HT1080 (cell line): ENCODE data around the gene RIT2. TPM values are rescaled to one million over a fixed set of nuclear protein-coding genes. Genes with fewer than 3 reads are reported as not detected.
A peak's percentile ranks its signal among the peaks of the same experiment; 100 is the strongest.
"Not testable (repeated sequence)": the region's sequence is repeated elsewhere in the genome, so short reads cannot be mapped to it uniquely, and the experiment has no call there.

ENCODE experiments used
- DNase-seq: peaks from one replicate; pipeline ENCODE4 v3.0.0-alpha.2; 2015; ENCODE audit warnings: low read depth
- total RNA-seq: library from RNA; depleted of rRNA; stranded (reverse); fragments of >200 nt; shearing (Covaris generic); gene quantifications from 2 replicates; pipeline ENCODE4 v1.2.3, GENCODE V29; 2014

The RIT2 gene
- total RNA-seq, 1 experiment from 2014 or later = not detected

DNA sequence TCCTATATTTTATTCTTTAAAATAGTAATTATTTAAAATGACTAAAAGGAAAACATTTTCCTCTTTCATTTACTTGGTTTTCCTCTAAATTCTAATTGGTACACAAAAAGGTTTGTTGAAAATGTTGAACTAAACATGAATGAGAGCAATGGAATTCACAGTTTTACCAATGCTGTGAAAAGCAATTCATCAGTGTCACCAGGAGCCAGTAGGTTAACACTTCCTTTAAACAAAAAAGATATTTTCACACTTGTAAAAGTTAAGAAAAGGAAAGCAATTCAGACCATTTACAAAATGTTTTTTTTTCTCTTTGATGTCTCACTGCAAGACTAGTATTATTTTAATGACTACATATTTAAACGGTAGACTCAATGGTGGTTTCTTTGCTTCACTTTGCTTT is 341.6 kb downstream of the RIT2 start:
- DNase-seq = no peak

GRCh38 chr18:42771936-42772335 is 343.5 kb downstream of the RIT2 start:
- no peak for DNase-seq

GRCh38 chr18:42765302-42765701 is 350.2 kb downstream of the RIT2 start:
- no peak for DNase-seq

DNA sequence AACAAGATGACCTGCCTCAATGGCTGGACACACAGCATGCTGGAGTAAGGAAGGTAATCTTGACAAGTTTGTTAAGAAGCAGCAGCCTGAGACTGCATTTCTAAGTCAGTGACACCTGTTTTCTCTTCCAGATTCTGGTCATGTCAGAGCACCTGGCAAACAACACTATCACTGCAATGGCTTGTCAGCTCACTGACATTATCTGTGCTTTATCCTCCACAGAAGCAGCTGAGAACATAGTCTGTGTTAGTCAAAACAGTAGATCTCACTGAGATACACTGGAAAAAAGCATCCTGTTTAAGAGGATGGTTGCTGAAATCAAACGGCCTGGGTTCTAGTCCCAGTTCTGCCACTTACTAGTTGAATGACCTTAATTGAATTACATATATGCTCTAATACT is 355.2 kb downstream of the RIT2 start:
- no peak for DNase-seq

GRCh38 chr18:42758852-42759251 is 356.6 kb downstream of the RIT2 start:
- DNase-seq = no peak

- DNase-seq = no peak
Observed at GRCh38 chr18:42756214-42756613, 359.3 kb downstream of the RIT2 start.

DNA sequence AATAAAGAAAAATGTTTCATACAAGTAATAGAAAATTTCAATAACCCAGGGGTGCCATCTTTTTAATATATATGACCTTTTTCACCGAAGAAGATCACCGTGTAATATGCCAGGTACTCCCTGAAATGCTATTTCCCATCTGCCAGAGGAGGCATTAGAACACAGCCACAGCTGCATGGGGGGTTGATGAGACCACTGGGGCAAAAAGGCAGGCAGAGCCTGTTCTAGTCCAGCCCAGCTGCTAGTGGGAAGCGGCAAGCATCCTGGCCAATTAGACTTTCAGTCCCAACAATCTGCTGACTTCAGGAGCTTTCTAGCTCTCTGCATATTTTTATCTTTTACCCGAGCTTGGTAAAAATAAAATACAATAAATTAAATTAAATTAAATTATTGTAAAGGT is 362.6 kb downstream of the RIT2 start:
- no peak for DNase-seq

GRCh38 chr18:42746794-42747193 is 368.7 kb downstream of the RIT2 start:
- DNase-seq = no peak

GRCh38 chr18:42745931-42746330 is 369.6 kb downstream of the RIT2 start:
- no peak for DNase-seq

DNA sequence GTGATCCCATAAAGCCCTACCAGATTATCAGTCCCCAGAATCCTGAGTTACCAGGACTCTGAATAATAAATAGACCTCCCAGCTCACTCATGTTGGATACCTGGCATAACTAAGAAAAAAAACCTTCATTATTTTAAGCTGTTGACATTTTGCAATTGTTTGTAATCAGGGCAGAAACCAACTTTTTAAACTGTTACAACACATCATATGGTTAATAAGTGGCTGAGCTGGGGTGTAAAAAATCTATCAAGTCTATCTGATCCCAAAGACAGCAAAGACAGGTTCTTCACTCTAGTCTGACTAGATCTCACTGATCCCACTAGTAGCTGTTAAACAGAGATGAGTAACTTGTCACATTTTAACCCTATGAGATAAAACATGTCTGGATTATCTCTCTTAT is 370.3 kb downstream of the RIT2 start:
- DNase-seq = no peak

DNA sequence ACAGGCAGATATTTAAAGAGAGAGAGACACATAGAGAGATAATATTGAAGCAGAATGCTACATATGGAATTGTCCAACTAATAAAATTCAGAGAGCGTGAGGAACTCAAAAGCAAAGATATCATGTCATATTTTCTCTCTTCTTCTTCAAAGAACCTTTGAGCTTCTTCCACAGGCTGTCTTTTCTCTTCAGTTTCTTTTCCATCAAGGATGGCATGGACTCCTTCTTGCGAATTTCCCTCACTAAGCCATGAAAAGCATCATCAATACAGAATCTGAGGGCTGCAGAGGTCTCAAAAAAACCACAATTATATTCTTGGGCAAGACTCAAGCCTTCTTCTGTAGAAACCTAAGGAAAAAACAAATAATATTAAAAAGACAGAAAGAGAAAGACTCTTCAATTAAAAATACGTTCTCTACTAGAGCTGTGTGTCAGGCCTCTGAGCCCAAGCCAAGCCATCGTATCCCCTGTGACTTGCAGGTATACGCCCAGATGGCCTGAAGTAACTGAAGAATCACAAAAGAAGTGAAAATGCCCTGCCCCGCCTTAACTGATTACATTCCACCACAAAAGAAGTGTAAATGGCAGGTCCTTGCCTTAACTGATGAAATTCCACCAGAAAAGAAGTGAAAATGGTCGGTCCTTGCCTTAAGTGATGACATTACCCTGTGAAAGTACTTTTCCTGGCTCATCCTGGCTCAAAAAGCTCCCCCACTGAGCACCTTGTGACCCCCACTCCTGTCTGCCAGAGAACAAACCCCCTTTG is 371.9 kb downstream of the RIT2 start:
- no peak for DNase-seq

DNA sequence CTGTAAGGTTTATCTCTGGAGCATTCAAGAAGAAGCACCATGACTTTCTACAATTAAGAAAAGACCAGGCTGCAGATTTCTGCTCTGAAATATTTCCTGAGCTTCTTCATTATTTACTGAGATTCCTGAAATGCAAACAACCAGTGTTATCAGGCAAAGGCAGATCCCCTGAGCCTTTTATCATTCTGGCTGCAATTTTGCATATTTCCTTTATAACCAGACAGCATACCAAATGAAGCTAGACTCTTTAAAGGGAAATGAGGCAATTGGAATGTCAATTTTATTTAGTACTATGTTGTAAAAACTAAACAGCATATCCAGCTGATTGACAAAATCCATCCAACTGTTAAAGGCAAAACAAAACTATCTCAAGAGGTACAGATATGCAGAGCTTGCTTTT is 372.5 kb downstream of the RIT2 start:
- no peak for DNase-seq

- DNase-seq = no peak
Observed at GRCh38 chr18:42742474-42742873, 373.0 kb downstream of the RIT2 start.

- not testable (repeated sequence) for DNase-seq
Observed at GRCh38 chr18:42741805-42742347, 373.6 kb downstream of the RIT2 start.

- DNase-seq = not testable (repeated sequence)
Observed at GRCh38 chr18:42741299-42741698, 374.2 kb downstream of the RIT2 start.

GRCh38 chr18:42736074-42736473 is 379.4 kb downstream of the RIT2 start:
- no peak for DNase-seq

- no peak for DNase-seq
Observed at GRCh38 chr18:42734520-42734919, 381.0 kb downstream of the RIT2 start.

DNA sequence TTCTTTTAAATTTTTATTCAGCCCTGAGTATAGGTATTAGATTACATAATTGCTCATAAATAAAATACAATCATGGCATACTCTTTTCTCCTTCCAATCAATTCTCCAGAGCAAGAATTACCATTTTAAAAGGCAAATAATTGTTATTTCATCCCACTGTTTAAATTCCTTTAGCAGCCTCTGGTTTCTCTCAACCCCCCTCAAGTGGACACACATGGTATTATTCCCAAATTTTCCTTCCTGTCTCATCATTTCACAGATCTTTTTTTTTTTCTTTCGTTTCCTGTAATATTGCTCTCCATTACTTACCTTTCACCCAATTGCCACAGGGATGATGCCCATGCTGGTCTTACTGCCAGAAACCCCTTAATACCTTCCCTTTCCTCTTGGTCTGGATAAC is 385.2 kb downstream of the RIT2 start:
- DNase-seq = no peak

DNA sequence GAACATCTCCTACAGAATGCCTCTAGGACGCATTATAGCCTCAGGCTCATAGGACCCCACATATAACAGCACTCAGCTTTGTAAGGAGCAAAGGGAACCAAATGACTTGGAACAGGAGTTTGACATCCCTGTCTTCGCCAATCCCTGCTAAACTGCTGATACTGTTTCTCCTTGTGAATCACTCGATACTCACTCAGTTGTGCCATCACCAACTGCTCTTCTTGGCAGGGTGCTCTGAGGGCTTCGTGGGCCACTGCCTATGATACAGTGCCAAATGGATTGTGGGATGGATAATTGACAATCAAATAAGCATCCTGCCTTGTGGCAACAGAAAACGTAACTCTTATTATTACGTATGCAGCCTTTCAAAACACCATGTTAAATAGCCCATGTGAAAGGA is 396.3 kb downstream of the RIT2 start:
- DNase-seq = no peak

DNA sequence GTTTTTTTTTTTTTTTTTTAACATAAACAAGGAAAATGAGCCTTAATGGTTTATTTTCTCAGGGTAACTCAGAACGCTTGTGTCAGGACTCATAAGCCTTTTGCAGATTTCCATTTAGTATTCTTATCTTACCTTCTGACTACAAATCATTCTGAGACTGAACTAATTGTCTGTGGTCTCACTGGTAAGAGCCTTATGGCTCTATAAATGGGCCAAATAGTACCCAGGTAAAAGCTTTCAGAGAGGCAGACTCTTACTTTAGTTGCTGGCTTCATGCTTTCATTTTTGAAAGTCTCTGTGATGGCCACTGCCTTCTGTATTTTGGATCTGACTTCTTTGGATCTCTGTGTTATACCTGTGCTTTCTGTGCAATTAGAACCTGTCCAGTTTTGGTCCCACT is 403.4 kb downstream of the RIT2 start:
- DNase-seq = no peak

GRCh38 chr18:42707080-42707479 is 408.4 kb downstream of the RIT2 start:
- DNase-seq = no peak

GRCh38 chr18:42706618-42707017 is 408.9 kb downstream of the RIT2 start:
- peak; percentile 46 for DNase-seq

DNA sequence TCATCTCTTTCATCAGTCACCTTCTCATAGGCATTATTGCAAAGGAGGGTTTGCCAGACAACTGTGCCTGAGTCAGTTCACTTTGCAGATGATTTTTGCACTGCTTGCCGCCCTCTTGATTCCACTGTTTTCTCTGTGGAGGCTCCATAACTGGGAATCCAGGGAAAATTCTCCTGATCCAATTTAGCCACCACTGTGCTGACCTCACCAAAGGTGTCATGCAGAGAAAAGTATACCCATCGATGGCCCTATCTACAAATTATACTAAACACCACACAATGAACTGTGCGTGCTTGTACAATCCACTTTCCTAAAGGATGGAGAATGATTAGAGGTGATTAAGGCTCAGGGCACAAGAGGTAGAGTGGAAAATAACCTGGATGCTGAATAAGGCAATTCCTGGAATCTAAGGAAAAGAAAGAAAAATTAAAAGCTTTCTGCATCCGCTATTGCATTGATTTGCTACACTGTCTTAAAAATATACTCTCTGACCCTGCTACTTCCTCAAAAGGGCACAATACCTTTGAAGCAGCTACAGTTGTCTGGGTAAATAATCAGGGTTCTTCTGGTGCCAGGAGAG is 409.4 kb downstream of the RIT2 start:
- no peak for DNase-seq
